GM13976 (cell line): ENCODE measurements around the gene NIPAL4.

Source experiments
- DNase-seq: peaks from one replicate; pipeline ENCODE4 v3.0.0; 2012; ENCODE audit warnings: low spot score
- CTCF ChIP-seq: IDR thresholded peaks from 2 replicates; pipeline ENCODE4 v1.5.1; 2012; ENCODE audit warnings: borderline replicate concordance, mild to moderate bottlenecking; ENCODE audit not compliant: insufficient read depth; ENCODE audit errors: extremely low read depth, missing control alignments, control extremely low read depth
- in situ Hi-C: fragments of 300-500 bp; cut with MboI; formaldehyde crosslinking; loops from one replicate; pipeline ENCODE4 v1.12.0; 2022; ENCODE audit warnings: low sequenced_read_pairs, mixed read lengths, inconsistent platforms; ENCODE audit not compliant: unreplicated experiment

The NIPAL4 gene

GRCh38 chr5:157451806-157452205 is 8.2 kb upstream of the NIPAL4 start:
- no peak for DNase-seq
- in situ Hi-C loops = no loop called here
- TF ChIP-seq CTCF = no peak

- in situ Hi-C loops = no loop called here
- DNase-seq = no peak
- no peak for TF ChIP-seq CTCF
Measured at GRCh38 chr5:157454273-157454672, 5.7 kb upstream of the NIPAL4 start.

- TF ChIP-seq CTCF = no peak
- in situ Hi-C loops = no loop called here
- DNase-seq = no peak
Measured at GRCh38 chr5:157455057-157455456, 5.0 kb upstream of the NIPAL4 start.

- in situ Hi-C loops = no loop called here
- DNase-seq = no peak
- TF ChIP-seq CTCF = no peak
Measured at GRCh38 chr5:157456301-157456700, 3.7 kb upstream of the NIPAL4 start.

- DNase-seq = no peak
- in situ Hi-C loops = no loop called here
- no peak for TF ChIP-seq CTCF
Measured at GRCh38 chr5:157457391-157457790, 2.6 kb upstream of the NIPAL4 start.

GRCh38 chr5:157458835-157459234 is 1.2 kb upstream of the NIPAL4 start:
- TF ChIP-seq CTCF = no peak
- in situ Hi-C loops = no loop called here
- DNase-seq = no peak

- in situ Hi-C loops = no loop called here
Measured at GRCh38 chr5:157460921-157461792, 1.1 kb downstream of the NIPAL4 start.

More at GRCh38 chr5:157460921-157461792, 1.1 kb downstream of the NIPAL4 start:
- no peak for DNase-seq
- TF ChIP-seq CTCF = no peak
